HG03095 (cell line): Measurements from ENCODE around the gene DOCK3.

ENCODE experiments used
- ATAC-seq: cut with Tn5 transposase; IDR thresholded peaks from one replicate; pipeline ENCODE4 v1.9.1; 2021; ENCODE audit warnings: moderate library complexity; ENCODE audit not compliant: unreplicated experiment

Gene DOCK3, protein sequence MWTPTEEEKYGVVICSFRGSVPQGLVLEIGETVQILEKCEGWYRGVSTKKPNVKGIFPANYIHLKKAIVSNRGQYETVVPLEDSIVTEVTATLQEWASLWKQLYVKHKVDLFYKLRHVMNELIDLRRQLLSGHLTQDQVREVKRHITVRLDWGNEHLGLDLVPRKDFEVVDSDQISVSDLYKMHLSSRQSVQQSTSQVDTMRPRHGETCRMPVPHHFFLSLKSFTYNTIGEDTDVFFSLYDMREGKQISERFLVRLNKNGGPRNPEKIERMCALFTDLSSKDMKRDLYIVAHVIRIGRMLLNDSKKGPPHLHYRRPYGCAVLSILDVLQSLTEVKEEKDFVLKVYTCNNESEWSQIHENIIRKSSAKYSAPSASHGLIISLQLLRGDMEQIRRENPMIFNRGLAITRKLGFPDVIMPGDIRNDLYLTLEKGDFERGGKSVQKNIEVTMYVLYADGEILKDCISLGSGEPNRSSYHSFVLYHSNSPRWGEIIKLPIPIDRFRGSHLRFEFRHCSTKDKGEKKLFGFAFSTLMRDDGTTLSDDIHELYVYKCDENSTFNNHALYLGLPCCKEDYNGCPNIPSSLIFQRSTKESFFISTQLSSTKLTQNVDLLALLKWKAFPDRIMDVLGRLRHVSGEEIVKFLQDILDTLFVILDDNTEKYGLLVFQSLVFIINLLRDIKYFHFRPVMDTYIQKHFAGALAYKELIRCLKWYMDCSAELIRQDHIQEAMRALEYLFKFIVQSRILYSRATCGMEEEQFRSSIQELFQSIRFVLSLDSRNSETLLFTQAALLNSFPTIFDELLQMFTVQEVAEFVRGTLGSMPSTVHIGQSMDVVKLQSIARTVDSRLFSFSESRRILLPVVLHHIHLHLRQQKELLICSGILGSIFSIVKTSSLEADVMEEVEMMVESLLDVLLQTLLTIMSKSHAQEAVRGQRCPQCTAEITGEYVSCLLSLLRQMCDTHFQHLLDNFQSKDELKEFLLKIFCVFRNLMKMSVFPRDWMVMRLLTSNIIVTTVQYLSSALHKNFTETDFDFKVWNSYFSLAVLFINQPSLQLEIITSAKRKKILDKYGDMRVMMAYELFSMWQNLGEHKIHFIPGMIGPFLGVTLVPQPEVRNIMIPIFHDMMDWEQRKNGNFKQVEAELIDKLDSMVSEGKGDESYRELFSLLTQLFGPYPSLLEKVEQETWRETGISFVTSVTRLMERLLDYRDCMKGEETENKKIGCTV (N-terminal part only)

DNA sequence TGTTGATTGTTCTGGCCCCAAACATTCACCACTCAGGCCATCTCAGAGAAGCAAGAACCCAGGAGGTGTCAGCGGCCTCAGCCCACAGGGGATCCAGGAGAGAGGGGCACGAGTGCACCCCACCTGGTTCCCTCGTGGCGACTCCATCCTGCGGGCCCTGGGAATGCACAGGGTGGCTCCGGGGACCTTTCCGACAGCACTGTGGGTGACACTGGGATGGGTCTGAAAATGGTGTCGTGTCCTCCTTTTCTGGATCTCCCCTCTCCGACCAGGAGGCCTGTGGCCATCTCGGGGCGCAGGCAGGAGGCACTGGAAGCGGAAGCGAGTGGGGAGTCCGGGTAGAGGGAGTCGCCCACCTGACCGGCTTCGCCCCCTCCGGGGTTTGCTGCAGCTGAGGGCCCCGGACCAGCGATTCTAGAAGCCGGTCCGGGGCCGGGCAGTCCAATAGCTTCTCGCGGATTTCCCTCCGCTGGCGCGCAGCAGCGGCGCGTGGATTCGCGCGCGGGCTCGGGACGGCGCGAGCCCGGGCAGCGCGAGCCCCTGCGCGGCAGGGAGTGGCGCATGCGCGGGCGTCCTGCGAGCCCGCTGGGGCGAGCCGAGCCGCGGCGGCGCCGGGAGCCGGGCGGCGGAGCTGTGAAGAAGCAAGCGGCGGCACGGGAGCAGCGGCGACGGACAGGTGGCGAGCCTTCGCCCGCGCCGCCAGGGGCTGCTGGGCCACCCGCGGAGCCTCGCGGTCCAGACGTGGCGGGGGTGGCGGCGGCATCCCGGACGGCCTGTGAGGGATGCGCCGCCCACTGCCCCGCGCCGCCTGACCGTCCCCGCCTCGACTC lies at the start of gene DOCK3:
Gene DOCK3, plus strand, starts transcription at position 579 of the 830 bp plus-strand sequence. CDS start 337 bp downstream, outside the sequence.
- no peak for ATAC-seq

DNA sequence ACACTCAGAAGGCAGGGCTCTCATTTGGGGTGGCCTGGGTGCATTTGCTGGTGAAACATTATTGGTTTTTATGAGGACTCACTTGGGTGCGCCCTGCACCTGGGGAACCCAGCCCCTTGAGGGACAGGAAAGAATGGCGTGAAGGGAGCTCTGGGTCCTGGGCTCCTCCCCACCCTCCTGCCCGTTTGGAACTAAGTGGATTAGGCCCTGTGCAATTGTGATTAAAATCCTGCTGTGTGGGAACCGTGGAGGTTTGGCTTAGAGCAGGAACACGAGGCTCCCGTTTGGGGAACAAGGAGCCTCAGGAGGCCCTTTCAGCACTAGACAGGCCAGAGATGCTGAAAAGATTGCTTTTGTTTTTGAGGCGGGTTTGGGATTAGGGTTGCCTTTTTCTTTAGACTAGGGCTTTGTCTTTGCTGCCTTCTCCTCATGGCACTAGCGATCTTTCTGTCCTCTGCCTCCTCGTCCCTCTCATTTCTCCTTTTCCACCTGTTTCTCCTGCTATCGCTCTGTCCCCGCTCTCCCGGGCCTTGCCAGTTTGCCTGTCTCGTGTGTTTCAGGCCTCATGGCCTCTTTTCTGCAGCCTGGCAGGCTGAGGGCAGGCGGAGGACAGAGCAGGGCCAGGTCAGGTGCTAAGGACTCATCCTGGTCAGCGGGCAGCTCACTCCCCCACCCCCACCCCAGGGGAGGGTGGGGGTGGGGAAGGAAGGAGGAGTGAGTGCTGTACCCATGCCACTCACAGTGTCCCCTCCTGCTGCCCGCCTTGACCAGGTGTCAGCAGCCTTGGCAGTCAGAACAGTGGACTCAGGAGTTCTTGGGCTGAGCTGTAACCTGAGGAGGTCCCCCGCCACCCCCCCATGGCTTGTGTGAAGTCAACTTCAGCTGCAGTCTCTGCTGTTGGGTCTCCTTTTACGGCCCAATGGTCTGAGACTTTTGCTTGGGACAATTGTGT lies 49.2 kb upstream of the DOCK3 start:
- ATAC-seq, result no peak

DNA sequence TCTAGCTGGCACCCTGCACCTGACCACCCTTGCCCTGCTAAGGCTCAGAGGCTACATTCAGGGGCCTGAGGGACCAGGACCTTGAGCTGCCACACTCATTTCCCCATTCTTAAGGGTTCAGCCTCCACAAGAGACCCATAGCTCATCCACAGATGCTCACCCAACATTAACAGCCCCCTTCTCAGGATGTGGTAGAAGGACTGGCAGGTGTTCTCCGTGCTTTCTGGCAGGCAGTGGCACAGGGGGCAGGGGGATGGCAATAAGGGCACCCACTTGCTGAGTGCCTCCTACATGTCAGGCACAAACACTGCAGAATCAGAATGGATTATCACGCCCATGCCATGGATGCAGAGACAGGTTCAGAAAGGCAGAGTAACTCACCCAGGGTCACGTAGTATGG lies 48.3 kb upstream of the DOCK3 start:
- no peak for ATAC-seq

DNA sequence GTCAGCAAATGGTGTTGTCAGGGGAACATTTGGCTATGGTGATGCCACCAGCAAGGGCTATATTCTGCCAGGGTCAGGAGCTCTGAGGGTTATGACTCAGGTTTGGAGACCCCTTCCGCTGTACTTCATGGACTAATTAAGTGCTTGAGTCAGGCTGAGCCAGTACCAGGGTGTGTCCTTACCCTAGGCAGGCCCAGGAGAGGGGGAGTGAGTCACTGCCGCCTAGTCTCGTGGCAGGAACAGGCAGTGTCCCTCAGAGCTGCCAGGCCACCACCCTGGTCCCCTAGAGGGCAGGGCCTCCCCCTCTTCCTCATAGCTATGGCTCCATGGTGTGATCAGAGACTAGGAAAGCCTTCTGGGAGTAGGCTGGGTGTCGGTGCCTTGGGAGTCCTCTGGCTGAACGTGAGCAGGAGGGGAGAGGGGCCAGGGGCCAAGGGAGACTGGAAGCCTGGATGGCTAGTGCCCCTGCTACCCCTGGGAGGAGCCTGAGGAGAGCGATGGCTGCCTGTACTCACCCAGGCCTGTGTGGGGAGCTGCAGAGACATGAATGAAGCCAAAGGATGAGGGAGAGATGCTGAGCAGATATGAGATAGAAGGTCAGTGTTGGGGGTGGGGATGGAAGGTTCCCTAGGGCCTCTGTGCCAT lies 47.2 kb upstream of the DOCK3 start:
- no peak for ATAC-seq

DNA sequence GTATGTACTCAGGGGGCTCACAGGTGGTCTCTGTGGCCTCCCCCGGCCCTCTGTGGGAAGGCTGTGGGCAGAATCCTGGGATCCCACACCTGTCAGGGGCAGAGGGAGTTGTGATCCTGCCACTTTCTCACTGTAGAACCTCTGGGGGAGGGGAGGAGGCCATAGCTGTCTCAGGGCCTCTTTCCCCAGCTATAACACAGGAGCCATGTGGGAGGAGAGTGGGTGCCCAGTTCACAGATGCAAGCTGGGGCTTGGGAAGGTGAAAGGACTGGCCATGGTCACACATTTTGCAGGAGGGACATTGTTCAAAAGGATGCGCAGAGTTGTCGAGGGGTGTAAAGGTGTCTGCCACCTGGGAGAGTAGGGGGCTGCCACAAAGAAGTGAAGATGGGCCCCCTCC lies 46.1 kb upstream of the DOCK3 start:
- no peak for ATAC-seq

DNA sequence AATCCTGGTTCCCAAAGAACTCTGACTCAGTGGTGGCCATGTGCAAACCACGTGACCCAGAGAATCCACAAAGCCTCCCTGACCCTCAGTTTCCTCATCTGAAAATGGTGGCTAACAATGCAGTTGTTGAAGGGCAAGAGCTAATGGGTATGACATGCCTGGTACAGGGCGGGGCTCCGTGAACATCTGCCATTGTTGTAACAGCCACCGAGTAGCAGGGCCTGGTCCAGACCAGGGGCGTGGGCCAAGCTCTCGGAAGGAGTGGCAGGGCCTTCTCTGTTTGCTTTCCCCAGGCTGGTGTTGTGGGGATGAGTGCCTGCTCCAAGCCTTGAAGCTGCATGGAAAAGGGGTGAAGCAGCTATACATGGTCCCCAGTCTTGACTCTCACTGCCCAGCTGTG lies 44.3 kb upstream of the DOCK3 start:
- ATAC-seq, result no peak

DNA sequence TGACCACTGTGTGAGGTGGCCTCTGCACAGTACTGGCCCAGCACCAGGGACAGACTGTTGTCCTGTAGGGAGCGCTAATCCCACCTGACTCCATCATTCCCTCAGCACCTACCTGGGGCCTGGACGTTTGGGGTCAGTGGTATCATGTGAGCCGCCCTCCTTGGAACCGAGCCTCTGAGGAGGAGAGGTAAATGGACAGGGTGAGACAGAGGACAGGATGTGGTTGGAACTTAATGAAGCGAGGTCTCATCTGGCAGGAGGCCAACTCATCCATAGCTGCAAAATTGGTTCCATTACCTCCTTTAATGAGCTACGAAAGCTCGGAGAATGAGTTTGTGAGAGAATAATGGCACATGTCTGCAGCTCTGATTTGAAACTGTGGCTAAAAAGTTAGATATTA lies 43.9 kb upstream of the DOCK3 start:
- ATAC-seq, result no peak

DNA sequence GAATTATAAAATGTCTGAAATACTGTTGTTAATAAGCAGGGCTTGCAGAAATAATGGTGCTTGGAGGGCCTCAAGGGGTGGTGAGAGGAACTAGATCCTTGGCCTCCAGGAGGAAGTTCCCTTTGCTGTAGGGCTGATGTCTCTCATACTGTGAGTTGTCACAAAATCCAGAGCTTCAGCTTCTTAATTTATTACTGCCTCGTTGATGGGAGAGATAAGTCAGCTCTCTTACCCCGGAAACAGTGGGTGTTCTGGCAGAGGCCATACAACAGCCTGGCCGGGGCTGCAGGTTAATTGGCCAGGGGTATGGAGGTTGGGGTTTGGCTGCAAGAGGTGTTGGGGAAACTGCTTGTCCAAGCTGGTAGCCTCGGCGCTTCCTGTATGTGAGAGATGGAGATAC lies 42.3 kb upstream of the DOCK3 start:
- no peak for ATAC-seq

DNA sequence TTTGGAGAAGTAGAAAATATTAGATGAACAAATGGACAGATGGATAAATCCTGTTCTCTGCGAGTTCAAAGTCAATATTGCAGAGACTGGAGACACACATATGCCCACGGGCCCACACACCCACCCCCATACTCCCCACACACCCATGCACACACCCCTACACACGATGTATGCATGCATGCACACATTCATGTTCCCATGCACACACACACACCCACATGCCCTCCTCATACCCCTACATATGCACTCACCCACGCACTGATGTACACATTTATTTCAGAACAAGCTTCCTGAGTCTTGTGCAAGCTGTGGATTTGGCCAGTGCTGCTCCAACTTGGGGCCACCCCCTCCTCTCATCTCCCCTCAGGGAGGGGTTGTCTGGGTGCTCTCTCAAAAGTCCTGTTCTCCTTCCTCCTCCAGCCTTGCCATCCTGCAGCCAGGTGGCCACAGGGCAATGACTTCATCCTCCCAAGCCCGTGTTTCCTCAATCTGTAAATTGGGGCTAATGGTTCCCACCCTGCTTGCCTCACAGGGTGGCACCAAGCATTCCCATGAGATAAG lies 41.4 kb upstream of the DOCK3 start:
- no peak for ATAC-seq

DNA sequence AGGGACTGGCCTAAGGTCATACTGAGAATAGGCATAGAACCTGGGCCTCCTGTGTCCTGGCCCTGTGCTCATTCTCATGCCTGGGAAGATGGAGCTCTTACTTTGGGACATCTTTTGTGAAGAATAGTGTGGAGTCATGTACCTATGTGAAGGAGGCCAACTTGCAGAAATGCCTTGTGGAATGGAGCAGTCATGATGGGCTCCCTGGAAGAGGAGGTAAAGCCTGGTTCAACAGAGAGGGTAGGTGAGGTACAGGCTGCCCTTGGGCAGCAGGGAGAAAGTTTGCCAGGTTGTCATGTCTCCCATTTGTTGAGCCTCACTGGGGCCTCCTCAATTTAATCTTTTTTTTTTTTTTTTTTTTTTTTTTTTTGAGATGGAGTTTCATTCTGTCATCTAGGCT lies 39.7 kb upstream of the DOCK3 start:
- ATAC-seq, result no peak

DNA sequence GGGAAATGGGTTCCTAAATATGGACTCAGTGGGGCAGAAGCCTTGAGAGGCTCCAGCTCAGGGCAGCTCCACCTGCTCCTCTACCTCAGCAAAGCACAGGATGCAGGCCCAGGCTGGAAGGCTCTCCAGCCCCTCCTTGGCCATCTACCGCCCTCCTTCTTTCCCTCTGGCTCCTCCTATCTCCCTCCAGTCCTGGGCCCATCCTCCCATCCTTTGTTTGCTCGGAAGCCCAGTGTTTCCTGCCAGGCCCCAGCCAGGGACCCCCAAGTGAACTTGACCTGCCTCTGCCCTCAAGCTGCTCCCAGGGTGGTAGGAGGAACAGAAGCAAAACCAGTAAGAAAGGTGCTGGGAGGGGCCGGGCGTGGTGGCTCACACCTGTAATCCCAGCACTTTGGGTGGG lies 37.7 kb upstream of the DOCK3 start:
- no peak for ATAC-seq

DNA sequence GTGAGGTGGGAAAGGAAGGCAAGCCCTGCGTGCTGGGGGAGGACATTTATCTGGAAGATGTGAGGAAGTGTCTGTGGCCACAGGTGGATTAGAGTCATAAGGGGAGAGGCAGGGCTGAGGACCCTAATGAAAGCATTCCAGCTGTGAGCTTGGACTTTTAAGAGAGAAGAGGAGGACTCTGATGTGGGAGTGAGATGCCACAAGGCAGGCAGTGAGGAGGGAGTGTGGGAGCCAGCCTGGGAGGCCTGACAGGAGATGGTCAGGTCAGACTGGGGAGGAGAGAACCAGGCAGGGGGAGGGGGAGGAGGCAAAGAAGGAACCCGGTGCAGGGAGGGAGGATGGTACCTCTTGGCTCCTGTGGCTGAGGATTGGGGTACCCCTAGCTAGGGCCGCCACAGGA lies 36.8 kb upstream of the DOCK3 start:
- no peak for ATAC-seq

DNA sequence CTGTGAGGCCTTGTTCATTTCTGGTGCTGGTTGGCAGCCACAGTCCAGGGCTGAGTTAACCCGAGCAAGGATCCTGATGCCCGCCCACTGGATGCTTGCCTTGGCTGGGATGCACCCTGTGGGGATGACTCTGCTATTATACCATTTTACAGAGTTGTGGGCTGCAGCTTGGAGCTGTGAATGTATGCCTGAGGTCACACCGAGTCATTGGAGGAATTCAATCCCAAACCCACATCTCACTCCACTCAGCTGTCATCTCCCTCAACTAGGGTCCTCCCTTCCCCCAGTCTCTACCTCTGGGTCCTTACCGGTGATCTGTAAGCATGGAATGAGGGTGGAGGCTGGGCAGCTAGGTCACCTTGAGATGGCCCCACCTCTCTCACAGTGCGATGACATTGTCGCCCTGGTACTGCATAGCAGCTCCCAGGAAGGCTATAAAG lies 35.7 kb upstream of the DOCK3 start:
- no peak for ATAC-seq

DNA sequence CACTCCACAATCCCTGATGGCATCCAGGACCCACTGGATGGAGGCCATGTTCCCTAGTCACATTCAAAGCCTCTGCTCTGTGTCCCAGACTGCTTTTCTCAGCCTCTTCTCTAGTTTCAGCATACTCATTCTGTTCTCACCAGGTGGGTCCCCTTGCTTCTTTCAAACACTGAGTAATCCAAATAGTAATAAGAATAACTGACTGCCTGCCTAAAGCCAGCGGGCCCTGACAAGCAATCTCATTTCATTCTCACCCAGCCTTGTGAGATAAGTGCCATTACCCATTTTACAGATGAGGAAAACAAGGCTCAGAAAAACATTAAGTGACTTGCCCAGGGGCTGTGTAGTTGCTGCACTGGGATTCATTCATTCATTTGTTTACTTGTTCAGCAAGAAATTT lies 32.3 kb upstream of the DOCK3 start:
- no peak for ATAC-seq

DNA sequence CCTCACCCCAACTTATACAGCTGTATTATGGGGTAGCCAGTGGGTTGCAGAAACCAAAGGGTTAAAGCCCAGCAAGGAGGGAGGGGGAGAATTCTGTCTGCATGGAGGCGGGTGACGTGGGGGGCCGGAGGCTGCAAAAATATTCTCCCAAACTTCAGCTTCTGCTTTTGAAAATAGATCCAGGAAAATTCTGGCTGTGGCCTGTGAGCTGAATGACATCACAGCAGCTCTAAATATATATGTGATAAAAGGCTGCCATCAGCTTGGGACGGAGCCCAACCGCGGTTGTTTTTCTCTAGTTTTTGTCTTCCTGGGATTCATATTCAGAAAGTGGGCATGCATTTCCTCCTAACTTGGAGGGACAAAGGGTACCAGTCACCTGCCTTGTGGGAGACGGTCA lies 30.2 kb upstream of the DOCK3 start:
- ATAC-seq, result no peak

DNA sequence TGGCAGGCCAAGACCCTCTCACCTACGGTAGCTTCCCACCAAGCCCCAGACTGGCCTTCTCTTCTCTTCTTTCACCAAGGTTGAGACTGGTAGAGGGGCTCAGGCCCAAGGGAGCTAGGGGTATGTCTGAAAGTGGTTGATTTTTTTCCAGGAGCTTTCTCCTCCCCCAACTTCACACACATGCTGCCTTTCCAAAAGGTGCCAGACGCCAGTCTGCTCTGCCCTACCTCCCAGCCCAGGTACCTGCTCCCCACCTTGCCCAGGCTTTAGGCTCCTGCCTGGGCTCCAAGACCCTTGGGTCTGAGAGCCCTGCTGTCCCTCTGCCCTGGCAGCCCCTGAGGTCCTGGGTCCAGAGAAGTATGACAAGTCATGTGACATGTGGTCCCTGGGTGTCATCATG lies 29.3 kb upstream of the DOCK3 start:
- no peak for ATAC-seq

DNA sequence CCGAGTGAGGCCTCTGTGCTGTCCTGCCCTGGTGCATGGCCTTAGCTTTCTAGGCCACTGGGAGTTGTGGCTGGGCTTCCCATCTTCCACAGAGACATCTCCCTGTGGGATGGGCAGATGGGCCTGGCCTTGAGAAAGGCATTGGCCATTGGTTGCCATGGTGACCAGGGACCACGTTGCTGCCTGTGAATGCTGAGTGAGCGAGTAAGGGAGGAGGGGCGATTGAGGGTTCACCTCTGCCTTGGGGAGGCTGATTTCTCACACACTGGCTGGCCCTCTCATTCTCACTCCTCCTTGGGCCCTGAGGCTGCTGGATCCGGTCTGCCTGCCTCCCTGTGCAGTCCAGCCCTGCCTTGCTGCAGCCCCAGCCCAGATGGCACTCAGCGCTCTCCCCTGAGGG lies 26.4 kb upstream of the DOCK3 start:
- no peak for ATAC-seq

DNA sequence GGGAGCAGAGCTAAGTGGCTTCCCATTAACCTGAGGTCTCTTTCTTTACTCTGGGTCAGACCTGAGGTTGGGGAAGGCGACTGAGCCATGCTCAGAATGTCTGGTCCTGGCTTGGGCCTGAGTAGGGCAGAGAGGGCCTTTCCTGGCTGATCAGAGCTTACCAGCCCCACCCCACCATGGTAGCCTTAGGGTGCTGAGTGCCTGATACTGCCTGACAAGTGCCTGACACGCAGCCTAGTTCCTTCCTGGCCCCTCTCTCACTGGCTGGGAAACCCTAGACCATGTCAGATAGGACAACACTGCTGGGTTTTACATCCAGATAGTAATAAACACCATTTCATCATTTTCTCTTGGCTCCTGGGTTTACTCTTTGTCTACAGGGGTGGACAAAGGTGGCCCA lies 25.8 kb upstream of the DOCK3 start:
- no peak for ATAC-seq
